Measurements from ENCODE around the gene CATSPERZ. TPM values are rescaled to one million over a fixed set of nuclear protein-coding genes. Genes with fewer than 3 reads are reported as not detected.
A peak's percentile ranks its signal among the peaks of the same experiment; 100 is the strongest.

CATSPERZ gene
- total and polyA plus RNA-seq, 2 of the 13 experiments (the other 11 are each of a cell fraction or from before 2014, with no cell fraction given), result 0.22 to 0.48 TPM

DNA sequence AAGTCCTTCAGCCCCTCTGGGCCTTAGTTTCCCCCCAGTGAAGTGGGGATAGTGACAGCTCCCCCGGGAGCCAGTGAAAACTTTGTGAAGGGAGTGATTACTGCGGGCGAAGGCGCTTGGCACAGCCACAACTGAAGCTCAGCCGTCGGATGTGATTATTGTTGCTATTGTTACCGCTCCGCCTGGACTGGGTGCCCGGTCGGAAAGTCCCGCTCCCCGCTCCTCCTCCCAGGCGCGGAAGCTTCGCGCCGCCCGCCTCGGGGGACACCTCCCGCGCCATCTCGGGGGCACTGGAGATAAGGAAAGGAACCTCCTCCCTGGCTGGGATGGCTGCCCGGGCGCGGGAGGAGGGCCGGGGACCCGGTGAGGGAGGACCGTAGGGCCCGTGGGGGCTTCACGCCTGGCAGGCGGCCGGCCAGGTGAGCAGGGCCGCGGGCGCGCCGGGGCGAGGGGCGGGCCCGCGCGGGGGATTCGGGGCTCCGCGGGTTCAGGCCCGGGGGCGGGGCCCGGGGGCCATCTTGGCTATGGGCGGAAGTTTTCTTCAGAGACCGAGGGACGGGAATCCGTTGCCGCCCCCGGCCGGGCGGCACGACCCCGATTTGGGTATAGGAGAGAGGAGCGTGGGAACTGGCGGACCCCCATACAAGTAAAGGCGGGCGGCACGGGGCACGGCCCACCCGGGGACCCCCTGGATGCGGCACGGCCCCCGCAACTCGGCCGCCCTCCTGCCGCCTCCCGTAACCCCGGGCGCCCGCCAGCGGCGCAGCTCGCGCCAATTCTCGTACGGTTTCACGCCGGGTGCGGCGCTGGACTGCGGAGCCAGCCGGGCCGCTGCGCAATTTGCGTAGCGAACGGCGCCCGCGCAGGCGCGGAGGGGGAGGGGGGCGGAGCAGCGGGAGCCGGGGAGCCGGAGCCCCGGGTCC lies 14.9 kb upstream of the CATSPERZ start, which contains the start of gene GPR137 (continued):
- TF ChIP-seq, protein P1, sequence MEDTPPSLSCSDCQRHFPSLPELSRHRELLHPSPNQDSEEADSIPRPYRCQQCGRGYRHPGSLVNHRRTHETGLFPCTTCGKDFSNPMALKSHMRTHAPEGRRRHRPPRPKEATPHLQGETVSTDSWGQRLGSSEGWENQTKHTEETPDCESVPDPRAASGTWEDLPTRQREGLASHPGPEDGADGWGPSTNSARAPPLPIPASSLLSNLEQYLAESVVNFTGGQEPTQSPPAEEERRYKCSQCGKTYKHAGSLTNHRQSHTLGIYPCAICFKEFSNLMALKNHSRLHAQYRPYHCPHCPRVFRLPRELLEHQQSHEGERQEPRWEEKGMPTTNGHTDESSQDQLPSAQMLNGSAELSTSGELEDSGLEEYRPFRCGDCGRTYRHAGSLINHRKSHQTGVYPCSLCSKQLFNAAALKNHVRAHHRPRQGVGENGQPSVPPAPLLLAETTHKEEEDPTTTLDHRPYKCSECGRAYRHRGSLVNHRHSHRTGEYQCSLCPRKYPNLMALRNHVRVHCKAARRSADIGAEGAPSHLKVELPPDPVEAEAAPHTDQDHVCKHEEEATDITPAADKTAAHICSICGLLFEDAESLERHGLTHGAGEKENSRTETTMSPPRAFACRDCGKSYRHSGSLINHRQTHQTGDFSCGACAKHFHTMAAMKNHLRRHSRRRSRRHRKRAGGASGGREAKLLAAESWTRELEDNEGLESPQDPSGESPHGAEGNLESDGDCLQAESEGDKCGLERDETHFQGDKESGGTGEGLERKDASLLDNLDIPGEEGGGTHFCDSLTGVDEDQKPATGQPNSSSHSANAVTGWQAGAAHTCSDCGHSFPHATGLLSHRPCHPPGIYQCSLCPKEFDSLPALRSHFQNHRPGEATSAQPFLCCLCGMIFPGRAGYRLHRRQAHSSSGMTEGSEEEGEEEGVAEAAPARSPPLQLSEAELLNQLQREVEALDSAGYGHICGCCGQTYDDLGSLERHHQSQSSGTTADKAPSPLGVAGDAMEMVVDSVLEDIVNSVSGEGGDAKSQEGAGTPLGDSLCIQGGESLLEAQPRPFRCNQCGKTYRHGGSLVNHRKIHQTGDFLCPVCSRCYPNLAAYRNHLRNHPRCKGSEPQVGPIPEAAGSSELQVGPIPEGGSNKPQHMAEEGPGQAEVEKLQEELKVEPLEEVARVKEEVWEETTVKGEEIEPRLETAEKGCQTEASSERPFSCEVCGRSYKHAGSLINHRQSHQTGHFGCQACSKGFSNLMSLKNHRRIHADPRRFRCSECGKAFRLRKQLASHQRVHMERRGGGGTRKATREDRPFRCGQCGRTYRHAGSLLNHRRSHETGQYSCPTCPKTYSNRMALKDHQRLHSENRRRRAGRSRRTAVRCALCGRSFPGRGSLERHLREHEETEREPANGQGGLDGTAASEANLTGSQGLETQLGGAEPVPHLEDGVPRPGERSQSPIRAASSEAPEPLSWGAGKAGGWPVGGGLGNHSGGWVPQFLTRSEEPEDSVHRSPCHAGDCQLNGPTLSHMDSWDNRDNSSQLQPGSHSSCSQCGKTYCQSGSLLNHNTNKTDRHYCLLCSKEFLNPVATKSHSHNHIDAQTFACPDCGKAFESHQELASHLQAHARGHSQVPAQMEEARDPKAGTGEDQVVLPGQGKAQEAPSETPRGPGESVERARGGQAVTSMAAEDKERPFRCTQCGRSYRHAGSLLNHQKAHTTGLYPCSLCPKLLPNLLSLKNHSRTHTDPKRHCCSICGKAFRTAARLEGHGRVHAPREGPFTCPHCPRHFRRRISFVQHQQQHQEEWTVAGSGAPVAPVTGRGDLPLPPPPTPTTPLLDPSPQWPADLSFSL (CRISPR knock-in tag; IDR thresholded peaks at IDR 0.05), result no peak
- TF ChIP-seq ZZZ3 (CRISPR knock-in tag; IDR thresholded peaks at IDR 0.05; ENCODE audit: borderline replicate concordance) (no peak), ASH2L (IDR thresholded peaks at IDR 0.05; ENCODE audit: insufficient read length, low read depth, low read length) (peak; percentile 58), DPF2 (CRISPR knock-in tag; IDR thresholded peaks at IDR 0.05; ENCODE audit: borderline replicate concordance, low read depth) (no peak), ZNF703 (CRISPR knock-in tag; IDR thresholded peaks at IDR 0.05; ENCODE audit: borderline replicate concordance) (no peak; the same call in 1 of the 2 replicates), GATAD2A (CRISPR knock-in tag; IDR thresholded peaks at IDR 0.05) (no peak), ZNF20 (CRISPR knock-in tag; IDR thresholded peaks at IDR 0.05) (no peak), SMYD3 (CRISPR knock-in tag; IDR thresholded peaks at IDR 0.05) (no peak), THRA (CRISPR knock-in tag; IDR thresholded peaks at IDR 0.05; ENCODE audit: borderline replicate concordance) (no peak; the same call in 1 of the 2 replicates), CC2D1A (CRISPR knock-in tag; IDR thresholded peaks at IDR 0.05) (no peak), KDM2A (CRISPR knock-in tag; IDR thresholded peaks at IDR 0.05; ENCODE audit: borderline replicate concordance, low read depth) (peak; percentile 7), ZFX (CRISPR knock-in tag; IDR thresholded peaks at IDR 0.05; ENCODE audit: low read depth) (peak; percentile 54; the same call in 1 of the 2 replicates), ZNF589 (CRISPR knock-in tag; conservative IDR thresholded peaks at IDR 0.05) (no peak)
- TF ChIP-seq, protein P2, sequence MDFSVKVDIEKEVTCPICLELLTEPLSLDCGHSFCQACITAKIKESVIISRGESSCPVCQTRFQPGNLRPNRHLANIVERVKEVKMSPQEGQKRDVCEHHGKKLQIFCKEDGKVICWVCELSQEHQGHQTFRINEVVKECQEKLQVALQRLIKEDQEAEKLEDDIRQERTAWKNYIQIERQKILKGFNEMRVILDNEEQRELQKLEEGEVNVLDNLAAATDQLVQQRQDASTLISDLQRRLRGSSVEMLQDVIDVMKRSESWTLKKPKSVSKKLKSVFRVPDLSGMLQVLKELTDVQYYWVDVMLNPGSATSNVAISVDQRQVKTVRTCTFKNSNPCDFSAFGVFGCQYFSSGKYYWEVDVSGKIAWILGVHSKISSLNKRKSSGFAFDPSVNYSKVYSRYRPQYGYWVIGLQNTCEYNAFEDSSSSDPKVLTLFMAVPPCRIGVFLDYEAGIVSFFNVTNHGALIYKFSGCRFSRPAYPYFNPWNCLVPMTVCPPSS (IDR thresholded peaks at IDR 0.05), result no peak

Measured in HepG2 (cell line).